ENCODE results near the gene MTA3.

The MTA3 gene

GRCh38 chr2:42765686-42766085 lies 197.3 kb downstream of the MTA3 start:
- no peak for DNase-seq

GRCh38 chr2:42767080-42767898 lies 198.9 kb downstream of the MTA3 start:
- DNase-seq, result no peak

GRCh38 chr2:42767899-42768705 lies 199.7 kb downstream of the MTA3 start:
- no peak for DNase-seq

GRCh38 chr2:42768706-42769256 lies 200.3 kb downstream of the MTA3 start:
- DNase-seq, result no peak

GRCh38 chr2:42769583-42770287 lies 201.3 kb downstream of the MTA3 start:
- no peak for DNase-seq

- no peak for DNase-seq
Observed at GRCh38 chr2:42770288-42771131, 202.1 kb downstream of the MTA3 start.

GRCh38 chr2:42771546-42772153 lies 203.2 kb downstream of the MTA3 start:
- DNase-seq, result no peak

GRCh38 chr2:42775186-42775585 lies 206.8 kb downstream of the MTA3 start:
- DNase-seq, result no peak

GRCh38 chr2:42775810-42776209 lies 207.4 kb downstream of the MTA3 start:
- no peak for DNase-seq

- DNase-seq, result no peak
Observed at GRCh38 chr2:42777883-42778805, 209.7 kb downstream of the MTA3 start.

GRCh38 chr2:42781181-42781580 lies 212.7 kb downstream of the MTA3 start:
- DNase-seq, result no peak

- no peak for DNase-seq
Observed at GRCh38 chr2:42783511-42783910, 215.1 kb downstream of the MTA3 start.

GRCh38 chr2:42784204-42784880 lies 215.9 kb downstream of the MTA3 start:
- no peak for DNase-seq

GRCh38 chr2:42786561-42787345 lies 218.3 kb downstream of the MTA3 start:
- no peak for DNase-seq

GRCh38 chr2:42787424-42787787 lies 219.0 kb downstream of the MTA3 start:
- DNase-seq, result no peak

GRCh38 chr2:42787788-42788477 lies 219.5 kb downstream of the MTA3 start:
- no peak for DNase-seq

- no peak for DNase-seq
Observed at GRCh38 chr2:42788478-42788793, 220.0 kb downstream of the MTA3 start.

- no peak for DNase-seq
Observed at GRCh38 chr2:42788882-42789281, 220.4 kb downstream of the MTA3 start.

- no peak for DNase-seq
Observed at GRCh38 chr2:42789751-42790150, 221.3 kb downstream of the MTA3 start.

Data from NCI-H187 treated with DMSO at 0.1 percent for 48 hours (cell line).